Measurements from ENCODE around the gene PHIP. TPM values are rescaled to one million over a fixed set of nuclear protein-coding genes. Genes with fewer than 3 reads are reported as not detected.
A peak's percentile ranks its signal among the peaks of the same experiment; 100 is the strongest.

PHIP gene
- total and polyA plus RNA-seq, 9 of the 15 experiments (the other 6 are each of a cell fraction or from before 2014, with no cell fraction given), result 8.1 to 36.3 (median 16.5) TPM

DNA sequence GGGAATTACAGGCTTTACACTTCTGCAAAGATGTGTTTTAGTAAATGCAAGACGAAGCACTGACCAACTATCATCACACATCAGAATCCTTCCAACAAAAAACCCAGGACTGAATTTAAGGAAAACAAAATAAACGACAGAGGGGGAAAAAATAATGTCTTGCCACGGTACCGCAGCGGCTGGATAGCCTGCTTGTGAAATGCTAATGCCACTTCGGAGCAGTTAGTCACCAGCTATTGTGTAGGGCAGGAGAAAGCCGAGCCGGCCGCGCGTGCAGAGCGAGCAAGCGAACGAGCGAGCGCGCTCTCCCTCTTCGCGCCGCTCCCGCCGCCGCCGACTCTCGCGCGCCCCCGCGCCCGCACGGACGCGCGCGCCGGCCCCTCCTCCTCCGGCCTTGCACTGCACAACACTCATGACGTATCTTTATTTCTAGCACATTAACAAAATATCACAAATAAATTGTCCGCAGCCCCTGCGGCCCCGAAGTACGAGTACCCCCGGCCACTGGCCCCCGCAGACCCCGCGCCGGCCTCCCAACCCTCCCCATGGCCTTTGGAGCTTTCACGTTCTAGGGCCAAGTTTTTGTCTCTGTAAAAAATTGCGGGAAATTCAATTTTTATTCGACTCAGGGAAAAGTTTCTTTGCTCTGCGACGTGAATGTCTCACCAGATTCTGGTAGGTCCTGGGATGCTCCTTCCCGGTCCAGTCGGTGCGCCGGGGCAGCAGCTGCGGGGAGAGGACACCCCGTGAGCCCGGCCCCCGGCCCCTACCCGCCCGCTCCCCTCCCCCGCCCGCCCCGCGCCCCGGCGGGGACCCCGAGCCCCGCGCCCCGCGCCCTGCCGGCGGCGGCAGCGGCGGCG is 1.0 kb downstream of the PHIP start (continued):
- TF ChIP-seq, protein P1, sequence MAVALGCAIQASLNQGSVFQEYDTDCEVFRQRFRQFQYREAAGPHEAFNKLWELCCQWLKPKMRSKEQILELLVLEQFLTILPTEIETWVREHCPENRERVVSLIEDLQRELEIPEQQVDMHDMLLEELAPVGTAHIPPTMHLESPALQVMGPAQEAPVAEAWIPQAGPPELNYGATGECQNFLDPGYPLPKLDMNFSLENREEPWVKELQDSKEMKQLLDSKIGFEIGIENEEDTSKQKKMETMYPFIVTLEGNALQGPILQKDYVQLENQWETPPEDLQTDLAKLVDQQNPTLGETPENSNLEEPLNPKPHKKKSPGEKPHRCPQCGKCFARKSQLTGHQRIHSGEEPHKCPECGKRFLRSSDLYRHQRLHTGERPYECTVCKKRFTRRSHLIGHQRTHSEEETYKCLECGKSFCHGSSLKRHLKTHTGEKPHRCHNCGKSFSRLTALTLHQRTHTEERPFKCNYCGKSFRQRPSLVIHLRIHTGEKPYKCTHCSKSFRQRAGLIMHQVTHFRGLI (CRISPR knock-in tag; IDR thresholded peaks at IDR 0.05), result no peak
- TF ChIP-seq NCOA1 (IDR thresholded peaks at IDR 0.05; ENCODE audit: low read depth), result no peak
- TF ChIP-seq CEBPB (tag; IDR thresholded peaks at IDR 0.05), result peak; percentile 39; the same call in 1 of the 2 replicates
- no peak for TF ChIP-seq POLR3A (IDR thresholded peaks at IDR 0.05; ENCODE audit: borderline replicate concordance, extremely low read depth, insufficient read depth, insufficient read length)
- peak; percentile 82 for TF ChIP-seq CXXC5 (CRISPR knock-in tag; IDR thresholded peaks at IDR 0.05)
- TF ChIP-seq ZNF407 (IDR thresholded peaks at IDR 0.05; ENCODE audit: low read depth), result no peak
- TF ChIP-seq ILK (tag; IDR thresholded peaks at IDR 0.05; ENCODE audit: borderline replicate concordance, low read depth), result no peak
- TF ChIP-seq GABPA (tag; conservative IDR thresholded peaks at IDR 0.05; ENCODE audit: low read depth), result no peak
- TF ChIP-seq MXI1 (IDR thresholded peaks at IDR 0.05; ENCODE audit: low read depth, low read length), result no peak
- TF ChIP-seq FOSL1 (tag; conservative IDR thresholded peaks at IDR 0.05), result peak; percentile 42
- no peak for TF ChIP-seq MCM2 (IDR thresholded peaks at IDR 0.05; ENCODE audit: low read depth)
- 0 out of 2 replicates have a peak, but pooled peaks have one; percentile 36 for TF ChIP-seq ZNF583 (CRISPR knock-in tag; IDR thresholded peaks at IDR 0.05)
- TF ChIP-seq ETV5 (CRISPR knock-in tag; IDR thresholded peaks at IDR 0.05; ENCODE audit: low read depth), result no peak
- TF ChIP-seq, protein P2, sequence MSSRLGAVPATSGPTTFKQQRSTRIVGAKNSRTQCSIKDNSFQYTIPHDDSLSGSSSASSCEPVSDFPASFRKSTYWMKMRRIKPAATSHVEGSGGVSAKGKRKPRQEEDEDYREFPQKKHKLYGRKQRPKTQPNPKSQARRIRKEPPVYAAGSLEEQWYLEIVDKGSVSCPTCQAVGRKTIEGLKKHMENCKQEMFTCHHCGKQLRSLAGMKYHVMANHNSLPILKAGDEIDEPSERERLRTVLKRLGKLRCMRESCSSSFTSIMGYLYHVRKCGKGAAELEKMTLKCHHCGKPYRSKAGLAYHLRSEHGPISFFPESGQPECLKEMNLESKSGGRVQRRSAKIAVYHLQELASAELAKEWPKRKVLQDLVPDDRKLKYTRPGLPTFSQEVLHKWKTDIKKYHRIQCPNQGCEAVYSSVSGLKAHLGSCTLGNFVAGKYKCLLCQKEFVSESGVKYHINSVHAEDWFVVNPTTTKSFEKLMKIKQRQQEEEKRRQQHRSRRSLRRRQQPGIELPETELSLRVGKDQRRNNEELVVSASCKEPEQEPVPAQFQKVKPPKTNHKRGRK (tag; IDR thresholded peaks at IDR 0.05), result no peak

All from K562 (cell line).